H1 (cell line): Measurements from ENCODE around the gene LRRTM4.

Experiments used
- E2F6 ChIP-seq: IDR thresholded peaks from 2 replicates; pipeline ENCODE4 v1.6.1; 2012; ENCODE audit warnings: inconsistent platforms
- EP300 ChIP-seq, 2 experiments: IDR thresholded peaks; 1 replicate in 1 of 2; 2 replicates in 1 of 2; pipeline ENCODE4 v1.6.1; 2011 to 2012; ENCODE audit warnings: low read depth in 2 of 2, low read length in 2 of 2, mild to moderate bottlenecking in 2 of 2, borderline replicate concordance in 1 of 2, inconsistent platforms in 1 of 2, moderate library complexity in 1 of 2
- EZH2 ChIP-seq: fragments of 200-600 bp; sonication (generic); IDR thresholded peaks from 2 replicates; pipeline ENCODE4 v1.7.1; 2012; ENCODE audit warnings: low read depth, mild to moderate bottlenecking, moderate library complexity, low read length, inconsistent platforms; ENCODE audit not compliant: severe bottlenecking
- POLR2A ChIP-seq, 2 experiments: IDR thresholded peaks; 1 replicate in 1 of 2; 2 replicates in 1 of 2; pipeline ENCODE4 v1.6.1; 2011; ENCODE audit warnings: low read depth in 2 of 2, low read length in 2 of 2, mild to moderate bottlenecking in 2 of 2; ENCODE audit errors: control extremely low read depth in 1 of 2
- SP1 ChIP-seq: IDR thresholded peaks from 2 replicates; pipeline ENCODE4 v1.6.1; 2011; ENCODE audit warnings: low read depth, low read length
- TAF1 ChIP-seq: IDR thresholded peaks from 2 replicates; pipeline ENCODE4 v1.6.1; 2011; ENCODE audit warnings: mild to moderate bottlenecking, low read depth, low read length
- YY1 ChIP-seq: IDR thresholded peaks from 2 replicates; pipeline ENCODE4 v1.6.1; 2011; ENCODE audit warnings: low read depth, mild to moderate bottlenecking, low read length
- TF ChIP-seq, protein P1 (sequence below), 3 experiments: IDR thresholded peaks; 1 replicate in 2 of 3; 2 replicates in 1 of 3; pipeline versions ENCODE4 v1.5.1 to v1.6.1; 2011; ENCODE audit warnings: low read length in 3 of 3, mild to moderate bottlenecking in 3 of 3, inconsistent platforms in 2 of 3, low read depth in 1 of 3, moderate library complexity in 1 of 3; ENCODE audit not compliant: insufficient read depth in 1 of 3; ENCODE audit errors: control extremely low read depth in 1 of 3
- TF ChIP-seq, protein P2 (sequence below): IDR thresholded peaks from 2 replicates; pipeline ENCODE4 v1.6.1; 2012; ENCODE audit warnings: inconsistent platforms
- TF ChIP-seq, protein P3 (sequence below): IDR thresholded peaks from 2 replicates; pipeline ENCODE4 v1.6.1; 2011; ENCODE audit warnings: low read length, improper control_type of control experiment

- TF ChIP-seq, protein P1, sequence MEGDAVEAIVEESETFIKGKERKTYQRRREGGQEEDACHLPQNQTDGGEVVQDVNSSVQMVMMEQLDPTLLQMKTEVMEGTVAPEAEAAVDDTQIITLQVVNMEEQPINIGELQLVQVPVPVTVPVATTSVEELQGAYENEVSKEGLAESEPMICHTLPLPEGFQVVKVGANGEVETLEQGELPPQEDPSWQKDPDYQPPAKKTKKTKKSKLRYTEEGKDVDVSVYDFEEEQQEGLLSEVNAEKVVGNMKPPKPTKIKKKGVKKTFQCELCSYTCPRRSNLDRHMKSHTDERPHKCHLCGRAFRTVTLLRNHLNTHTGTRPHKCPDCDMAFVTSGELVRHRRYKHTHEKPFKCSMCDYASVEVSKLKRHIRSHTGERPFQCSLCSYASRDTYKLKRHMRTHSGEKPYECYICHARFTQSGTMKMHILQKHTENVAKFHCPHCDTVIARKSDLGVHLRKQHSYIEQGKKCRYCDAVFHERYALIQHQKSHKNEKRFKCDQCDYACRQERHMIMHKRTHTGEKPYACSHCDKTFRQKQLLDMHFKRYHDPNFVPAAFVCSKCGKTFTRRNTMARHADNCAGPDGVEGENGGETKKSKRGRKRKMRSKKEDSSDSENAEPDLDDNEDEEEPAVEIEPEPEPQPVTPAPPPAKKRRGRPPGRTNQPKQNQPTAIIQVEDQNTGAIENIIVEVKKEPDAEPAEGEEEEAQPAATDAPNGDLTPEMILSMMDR (IDR thresholded peaks at IDR 0.05; ENCODE audit: control extremely low read depth in 1 of 3, insufficient read depth in 1 of 3, low read depth in 1 of 3, low read length in 3 of 3): no peak
- TF ChIP-seq SP1 (no peak), EZH2 (no peak), EP300 (IDR thresholded peaks at IDR 0.05; ENCODE audit: borderline replicate concordance in 1 of 2, low read depth in 2 of 2, low read length in 2 of 2) (no peak), E2F6 (no peak), YY1 (no peak), POLR2A (IDR thresholded peaks at IDR 0.05; ENCODE audit: control extremely low read depth in 1 of 2, low read depth in 2 of 2, low read length in 2 of 2) (no peak), TAF1 (no peak)
- TF ChIP-seq, protein P2, sequence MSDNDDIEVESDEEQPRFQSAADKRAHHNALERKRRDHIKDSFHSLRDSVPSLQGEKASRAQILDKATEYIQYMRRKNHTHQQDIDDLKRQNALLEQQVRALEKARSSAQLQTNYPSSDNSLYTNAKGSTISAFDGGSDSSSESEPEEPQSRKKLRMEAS: no peak
- TF ChIP-seq, protein P3, sequence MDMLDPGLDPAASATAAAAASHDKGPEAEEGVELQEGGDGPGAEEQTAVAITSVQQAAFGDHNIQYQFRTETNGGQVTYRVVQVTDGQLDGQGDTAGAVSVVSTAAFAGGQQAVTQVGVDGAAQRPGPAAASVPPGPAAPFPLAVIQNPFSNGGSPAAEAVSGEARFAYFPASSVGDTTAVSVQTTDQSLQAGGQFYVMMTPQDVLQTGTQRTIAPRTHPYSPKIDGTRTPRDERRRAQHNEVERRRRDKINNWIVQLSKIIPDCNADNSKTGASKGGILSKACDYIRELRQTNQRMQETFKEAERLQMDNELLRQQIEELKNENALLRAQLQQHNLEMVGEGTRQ: no peak
Measured at GRCh38 chr2:77296791-77297190, 225.4 kb downstream of the LRRTM4 start.
